Measurements from ENCODE around the gene B4GALT6. TPM values are rescaled to one million over a fixed set of nuclear protein-coding genes. Genes with fewer than 3 reads are reported as not detected.

B4GALT6 gene
- total RNA-seq, 1 donor from 2014 or later = 13.9 TPM

DNA sequence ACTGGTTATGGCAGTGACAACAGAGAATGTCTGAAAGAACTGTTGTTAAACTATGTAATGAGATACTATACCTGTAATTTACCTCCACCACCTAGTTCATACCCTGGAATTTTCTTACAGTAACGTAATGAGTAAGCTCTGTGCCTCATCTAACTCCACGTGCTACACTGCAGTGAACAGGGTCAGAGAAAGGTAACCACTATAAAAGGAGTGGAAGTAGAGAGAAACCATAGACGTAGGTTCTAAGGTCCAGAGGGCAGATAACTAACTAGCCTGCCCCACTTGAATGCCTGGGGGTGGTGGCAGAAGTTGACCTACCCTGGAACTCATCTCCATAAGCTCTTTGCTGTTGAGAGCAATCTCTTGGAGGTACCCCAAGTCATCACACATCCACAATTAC lies 32.0 kb upstream of the B4GALT6 start:
- TF ChIP-seq, protein P1, sequence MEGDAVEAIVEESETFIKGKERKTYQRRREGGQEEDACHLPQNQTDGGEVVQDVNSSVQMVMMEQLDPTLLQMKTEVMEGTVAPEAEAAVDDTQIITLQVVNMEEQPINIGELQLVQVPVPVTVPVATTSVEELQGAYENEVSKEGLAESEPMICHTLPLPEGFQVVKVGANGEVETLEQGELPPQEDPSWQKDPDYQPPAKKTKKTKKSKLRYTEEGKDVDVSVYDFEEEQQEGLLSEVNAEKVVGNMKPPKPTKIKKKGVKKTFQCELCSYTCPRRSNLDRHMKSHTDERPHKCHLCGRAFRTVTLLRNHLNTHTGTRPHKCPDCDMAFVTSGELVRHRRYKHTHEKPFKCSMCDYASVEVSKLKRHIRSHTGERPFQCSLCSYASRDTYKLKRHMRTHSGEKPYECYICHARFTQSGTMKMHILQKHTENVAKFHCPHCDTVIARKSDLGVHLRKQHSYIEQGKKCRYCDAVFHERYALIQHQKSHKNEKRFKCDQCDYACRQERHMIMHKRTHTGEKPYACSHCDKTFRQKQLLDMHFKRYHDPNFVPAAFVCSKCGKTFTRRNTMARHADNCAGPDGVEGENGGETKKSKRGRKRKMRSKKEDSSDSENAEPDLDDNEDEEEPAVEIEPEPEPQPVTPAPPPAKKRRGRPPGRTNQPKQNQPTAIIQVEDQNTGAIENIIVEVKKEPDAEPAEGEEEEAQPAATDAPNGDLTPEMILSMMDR (IDR thresholded peaks at IDR 0.05) = no peak
- no peaks in the 10 kb centered on the region for H3K4me1 Mint-ChIP-seq (ENCODE audit: unreplicated experiment)
- H3K4me3 Mint-ChIP-seq (ENCODE audit: unreplicated experiment) = no peak overlapping the region
- no peaks in the 10 kb centered on the region for H3K27me3 Mint-ChIP-seq (ENCODE audit: unreplicated experiment)
- H3K27ac Mint-ChIP-seq (ENCODE audit: unreplicated experiment) = no peak overlapping the region
- no peak for DNase-seq (ENCODE audit: extremely low spot score, unreplicated experiment)
- no peaks in the 10 kb centered on the region for H3K36me3 Mint-ChIP-seq (ENCODE audit: unreplicated experiment)
- H3K9me3 Mint-ChIP-seq (ENCODE audit: unreplicated experiment) = no peaks in the 10 kb centered on the region

DNA sequence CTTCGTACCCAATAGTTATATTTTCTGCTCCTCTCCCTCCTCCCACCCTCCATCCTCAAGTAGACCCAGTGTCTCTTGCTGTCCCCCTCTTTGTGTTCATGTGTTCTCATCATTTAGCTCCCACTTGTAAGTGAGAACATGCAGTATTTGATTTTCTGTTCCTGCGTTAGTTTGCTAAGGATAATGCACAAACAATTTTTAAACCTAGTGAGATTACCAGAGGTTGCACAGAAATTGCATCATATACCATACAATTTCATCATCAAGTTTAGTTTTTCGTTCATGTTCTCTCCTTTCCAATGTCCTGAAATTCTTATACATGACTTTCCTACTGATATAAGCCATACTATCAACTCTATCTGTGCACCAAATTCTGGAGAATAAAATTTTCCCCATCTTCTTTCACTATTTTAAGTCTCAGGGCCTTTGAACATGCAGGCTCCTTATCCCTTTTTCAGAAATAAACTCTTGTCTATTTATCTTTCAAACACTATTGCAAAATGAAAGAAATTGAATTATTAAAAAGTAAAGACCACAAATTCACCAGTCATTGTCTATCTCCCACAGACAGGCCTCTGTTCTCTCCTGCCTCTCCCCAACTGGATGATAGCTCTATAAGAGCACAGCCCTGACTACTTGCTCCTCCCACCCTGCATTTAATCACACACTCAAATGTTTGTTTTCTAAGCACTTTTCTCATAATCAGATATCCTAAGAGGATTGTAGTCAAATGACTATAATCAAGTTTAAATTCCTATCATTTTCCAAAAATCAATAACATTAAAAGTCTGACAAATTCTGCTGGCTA lies 27.2 kb upstream of the B4GALT6 start:
- H3K36me3 Mint-ChIP-seq (ENCODE audit: unreplicated experiment) = no peaks in the 10 kb centered on the region
- H3K27ac Mint-ChIP-seq (ENCODE audit: unreplicated experiment) = no peak overlapping the region
- TF ChIP-seq, protein P1 (IDR thresholded peaks at IDR 0.05) = no peak
- no peaks in the 10 kb centered on the region for H3K9me3 Mint-ChIP-seq (ENCODE audit: unreplicated experiment)
- DNase-seq (ENCODE audit: extremely low spot score, unreplicated experiment) = no peak
- no peaks in the 10 kb centered on the region for H3K27me3 Mint-ChIP-seq (ENCODE audit: unreplicated experiment)
- H3K4me3 Mint-ChIP-seq (ENCODE audit: unreplicated experiment) = no peak overlapping the region
- no peaks in the 10 kb centered on the region for H3K4me1 Mint-ChIP-seq (ENCODE audit: unreplicated experiment)

DNA sequence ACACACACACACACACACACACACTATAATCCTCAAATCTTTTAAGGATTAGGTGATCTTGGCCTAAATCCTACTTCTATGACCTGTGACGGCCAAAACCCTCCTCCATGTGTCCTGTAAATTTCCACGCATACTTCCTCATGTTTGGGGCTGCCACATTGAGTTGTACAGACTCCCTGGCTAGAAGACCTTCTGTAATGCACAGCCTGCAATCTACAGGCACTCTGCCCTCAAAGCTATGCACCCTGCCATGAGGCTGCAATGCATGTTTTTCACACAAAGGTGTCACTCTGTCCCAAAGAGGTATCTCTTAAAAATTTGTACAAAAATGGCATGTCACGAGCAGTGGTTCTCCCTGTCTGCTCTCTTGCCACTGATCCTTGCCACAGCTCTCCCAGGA lies 26.4 kb upstream of the B4GALT6 start:
- H3K36me3 Mint-ChIP-seq (ENCODE audit: unreplicated experiment) = no peaks in the 10 kb centered on the region
- no peaks in the 10 kb centered on the region for H3K9me3 Mint-ChIP-seq (ENCODE audit: unreplicated experiment)
- no peak overlapping the region for H3K27ac Mint-ChIP-seq (ENCODE audit: unreplicated experiment)
- TF ChIP-seq, protein P1 (IDR thresholded peaks at IDR 0.05) = no peak
- H3K4me1 Mint-ChIP-seq (ENCODE audit: unreplicated experiment) = no peaks in the 10 kb centered on the region
- DNase-seq (ENCODE audit: extremely low spot score, unreplicated experiment) = no peak
- H3K4me3 Mint-ChIP-seq (ENCODE audit: unreplicated experiment) = no peak overlapping the region
- H3K27me3 Mint-ChIP-seq (ENCODE audit: unreplicated experiment) = no peaks in the 10 kb centered on the region

DNA sequence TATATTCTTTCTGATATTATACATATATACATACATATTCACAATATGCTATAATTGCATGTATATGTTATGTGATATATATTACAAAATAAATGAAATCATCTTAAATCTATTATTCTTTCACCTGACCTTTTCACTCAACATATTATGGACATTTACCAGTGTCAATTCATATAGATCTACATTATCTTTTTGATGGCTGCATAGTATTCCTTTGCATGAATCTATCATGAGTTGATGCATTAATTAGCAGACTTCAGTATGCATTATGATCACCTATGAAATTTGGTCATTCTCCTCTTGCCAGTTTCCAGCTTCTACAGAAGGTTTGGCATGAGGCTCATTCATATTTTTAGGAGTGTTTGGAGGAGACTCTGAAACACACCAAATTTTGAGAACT lies 23.4 kb upstream of the B4GALT6 start:
- H3K27ac Mint-ChIP-seq (ENCODE audit: unreplicated experiment) = no peak overlapping the region
- H3K4me3 Mint-ChIP-seq (ENCODE audit: unreplicated experiment) = no peak overlapping the region
- H3K36me3 Mint-ChIP-seq (ENCODE audit: unreplicated experiment) = no peaks in the 10 kb centered on the region
- no peaks in the 10 kb centered on the region for H3K4me1 Mint-ChIP-seq (ENCODE audit: unreplicated experiment)
- no peak for DNase-seq (ENCODE audit: extremely low spot score, unreplicated experiment)
- H3K9me3 Mint-ChIP-seq (ENCODE audit: unreplicated experiment) = no peaks in the 10 kb centered on the region
- TF ChIP-seq, protein P1 (IDR thresholded peaks at IDR 0.05) = no peak
- H3K27me3 Mint-ChIP-seq (ENCODE audit: unreplicated experiment) = no peaks in the 10 kb centered on the region

DNA sequence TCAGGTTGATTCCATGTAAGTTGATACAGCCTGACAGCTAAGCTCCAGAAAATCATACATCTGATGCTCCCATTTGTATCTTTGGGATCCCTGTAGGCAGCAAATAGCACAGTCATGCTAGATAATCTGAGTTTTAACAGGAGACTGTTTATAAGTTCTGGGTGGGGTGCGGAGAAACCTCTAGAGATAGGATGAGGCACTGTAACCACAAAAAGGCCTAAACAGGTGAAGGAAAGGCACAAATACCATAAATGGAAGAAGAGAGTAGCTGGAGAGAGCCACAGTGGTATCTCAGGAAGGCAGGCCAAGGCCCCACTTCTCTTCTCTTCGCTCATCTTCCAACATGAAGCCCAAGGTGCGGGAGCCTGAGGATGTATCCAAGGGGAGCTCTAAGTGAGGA lies 18.1 kb upstream of the B4GALT6 start:
- H3K4me3 Mint-ChIP-seq (ENCODE audit: unreplicated experiment) = no peak overlapping the region
- TF ChIP-seq, protein P1 (IDR thresholded peaks at IDR 0.05) = no peak
- H3K27me3 Mint-ChIP-seq (ENCODE audit: unreplicated experiment) = no peaks in the 10 kb centered on the region
- no peak for DNase-seq (ENCODE audit: extremely low spot score, unreplicated experiment)
- H3K4me1 Mint-ChIP-seq (ENCODE audit: unreplicated experiment) = no peaks in the 10 kb centered on the region
- H3K27ac Mint-ChIP-seq (ENCODE audit: unreplicated experiment) = no peak overlapping the region
- peaks cover 1% of the 10 kb centered on the region for H3K36me3 Mint-ChIP-seq (ENCODE audit: unreplicated experiment)
- H3K9me3 Mint-ChIP-seq (ENCODE audit: unreplicated experiment) = peaks cover 7% of the 10 kb centered on the region

Data from osteocyte (in vitro differentiated cells).